ENCODE results near the gene TTC9B.

The TTC9B gene

DNA sequence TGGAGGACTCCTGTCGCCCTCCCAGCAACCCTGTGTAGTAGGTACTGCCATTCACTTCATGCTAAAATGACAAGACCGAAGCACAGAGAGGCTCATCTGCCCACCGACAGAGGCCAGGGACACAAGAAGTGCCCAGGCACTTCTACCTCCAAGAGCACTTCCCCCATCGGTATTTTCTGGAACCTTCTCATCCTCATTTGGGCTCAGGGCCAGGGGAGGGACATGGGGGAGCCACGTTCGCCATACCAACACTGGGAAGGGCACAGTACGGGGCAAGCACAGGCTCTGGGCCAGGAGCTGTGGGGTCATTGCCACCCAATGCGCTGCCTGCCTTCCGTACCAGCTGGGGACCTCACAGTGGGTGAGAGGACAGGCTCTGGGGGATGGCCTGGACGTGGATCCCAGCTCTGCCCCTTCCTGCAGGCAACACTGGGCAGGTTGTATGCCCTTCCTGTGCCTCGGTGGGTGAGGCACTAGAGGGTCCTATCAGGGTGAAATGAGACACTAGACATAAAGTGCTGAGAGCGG lies 29.6 kb upstream of the TTC9B start:
- DNase-seq (ENCODE audit: low spot score): no peak

DNA sequence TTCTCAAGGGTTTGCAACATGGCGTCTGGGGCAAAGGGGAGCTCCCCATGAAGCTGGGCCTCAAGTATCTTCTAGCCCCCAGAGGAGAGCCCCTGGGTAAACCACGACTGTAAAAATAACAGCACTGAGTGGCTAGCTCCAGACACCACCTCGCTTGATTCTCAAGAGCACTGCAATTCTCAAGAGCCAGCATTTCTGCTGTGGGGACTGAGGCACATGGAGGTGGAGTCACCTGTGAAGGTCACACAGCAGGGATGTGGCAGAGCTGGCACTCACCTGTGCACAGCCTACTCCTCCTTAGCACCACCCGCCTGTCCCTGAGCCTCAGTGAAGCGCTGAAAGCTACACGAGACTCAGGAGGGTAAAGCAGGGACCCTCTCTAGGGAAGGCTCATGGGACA lies 29.0 kb upstream of the TTC9B start:
- no peak for DNase-seq (ENCODE audit: low spot score)

DNA sequence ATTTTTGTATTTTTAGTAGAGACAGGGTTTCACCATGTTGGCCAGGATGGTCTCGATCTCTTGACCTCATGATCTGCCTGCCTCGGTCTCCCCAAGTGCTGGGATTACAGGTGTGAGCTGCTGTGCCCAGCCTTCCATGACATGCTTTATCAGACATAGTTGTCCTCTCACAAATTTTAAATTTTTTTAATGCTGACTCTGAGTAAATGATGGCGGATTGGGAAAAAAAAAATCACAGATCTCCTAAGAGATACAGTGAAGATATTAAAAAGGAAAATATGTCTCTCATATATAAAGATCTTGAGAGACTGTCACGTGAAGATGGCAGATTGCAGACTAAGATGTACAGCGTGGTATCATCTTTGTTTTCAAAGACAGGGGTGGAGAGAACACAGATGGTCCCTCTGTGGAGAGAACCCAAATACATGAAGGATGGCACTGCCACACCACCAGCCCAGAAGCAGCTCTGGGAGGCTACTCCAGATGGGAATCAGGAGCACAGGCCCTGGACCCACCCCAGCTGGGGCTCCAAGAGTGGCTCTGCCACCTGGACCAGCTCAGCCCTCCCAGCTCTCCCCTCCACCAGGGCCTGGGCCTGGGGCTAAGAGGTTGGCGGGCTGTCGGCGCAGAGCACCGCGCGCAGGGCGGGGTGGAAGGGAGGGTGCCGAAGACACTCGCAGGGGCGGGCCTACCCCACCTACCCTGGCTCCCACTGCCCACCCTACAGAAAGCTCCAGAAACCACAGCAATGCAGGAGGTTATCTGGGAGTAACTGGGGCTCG lies 28.3 kb upstream of the TTC9B start:
- no peak for DNase-seq (ENCODE audit: low spot score)

DNA sequence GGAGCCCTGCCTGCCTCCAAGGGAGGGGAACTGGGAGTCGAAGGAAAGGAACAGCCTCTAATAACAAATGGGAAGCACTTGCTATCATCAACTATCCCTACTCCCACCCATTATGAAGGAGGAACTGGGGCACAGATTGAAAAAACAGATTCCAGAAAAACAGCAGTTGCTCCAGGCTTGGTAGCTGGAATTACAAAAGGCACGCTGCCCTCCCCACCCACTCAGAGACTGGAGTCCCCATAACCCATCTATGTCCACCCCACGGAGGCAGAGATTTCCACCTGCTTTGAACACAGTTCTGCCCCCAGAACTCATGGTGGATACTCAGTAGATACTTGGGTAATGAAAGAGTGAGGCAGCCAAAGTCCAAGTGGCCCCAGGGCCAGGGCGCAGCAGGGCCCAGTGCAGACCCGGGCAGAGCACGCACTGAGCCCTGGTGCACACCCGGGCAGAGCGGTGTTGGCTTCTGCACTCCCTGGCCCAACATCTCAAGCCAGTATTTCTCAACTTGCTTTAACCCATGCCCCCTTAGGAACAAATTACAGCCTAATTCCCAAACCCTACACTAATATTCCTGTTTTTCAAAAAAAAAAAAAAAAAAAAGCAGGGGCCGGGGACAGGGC lies 27.4 kb upstream of the TTC9B start:
- no peak for DNase-seq (ENCODE audit: low spot score)

DNA sequence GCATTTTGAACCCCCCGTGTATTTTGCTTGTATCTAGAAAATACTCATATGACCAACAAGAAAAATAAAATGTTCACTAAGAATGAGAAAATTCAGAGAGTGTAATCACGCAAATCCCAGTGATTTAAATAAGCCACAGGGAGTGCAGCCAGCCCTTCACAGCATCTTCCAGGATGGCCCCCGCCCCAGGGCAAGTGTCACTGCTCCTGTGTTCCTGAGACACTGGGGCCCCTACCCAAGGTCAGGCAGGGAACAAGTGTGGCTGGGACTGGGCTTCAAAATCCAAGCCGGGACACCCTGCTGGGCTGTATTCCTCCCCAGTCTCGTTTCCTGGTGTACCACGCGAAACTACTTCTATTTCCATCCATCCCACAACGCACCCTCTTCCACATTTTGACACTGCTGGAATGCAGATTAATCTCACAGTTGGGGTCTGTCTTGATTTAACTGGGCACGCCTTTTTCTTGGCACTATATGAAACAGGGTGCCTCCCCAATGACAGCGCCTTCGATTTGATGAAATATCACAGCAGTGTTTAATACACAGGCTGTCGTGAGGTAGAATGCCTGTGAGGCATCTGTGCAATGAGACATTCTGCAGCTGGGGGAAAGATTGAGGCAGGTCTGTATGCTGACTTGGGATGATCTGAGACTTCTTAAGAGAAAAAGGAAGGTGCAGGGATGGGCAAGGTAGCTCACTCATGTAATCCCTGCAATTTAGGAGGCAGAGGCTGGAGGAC lies 26.6 kb upstream of the TTC9B start:
- DNase-seq (ENCODE audit: low spot score): no peak

DNA sequence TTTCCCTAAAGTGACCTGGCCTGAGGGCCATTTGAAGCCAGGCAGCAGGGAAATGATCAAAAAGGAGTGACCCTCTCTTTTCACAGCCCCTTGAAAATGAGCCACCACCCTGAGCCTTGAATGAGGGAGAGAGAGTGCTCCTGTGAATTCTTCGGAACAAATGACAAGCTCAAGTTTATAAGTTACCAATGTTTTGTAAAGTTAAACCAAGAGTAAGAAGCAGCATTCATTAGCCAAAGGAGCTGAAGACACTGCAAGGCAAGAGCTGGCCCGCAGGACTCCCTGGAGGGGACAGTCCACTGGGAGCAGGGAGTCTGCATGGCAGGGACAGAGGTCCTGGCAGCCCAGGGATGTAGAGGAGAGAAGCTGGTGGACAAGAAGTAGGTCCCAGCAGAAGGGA lies 25.0 kb upstream of the TTC9B start:
- DNase-seq (ENCODE audit: low spot score): no peak

DNA sequence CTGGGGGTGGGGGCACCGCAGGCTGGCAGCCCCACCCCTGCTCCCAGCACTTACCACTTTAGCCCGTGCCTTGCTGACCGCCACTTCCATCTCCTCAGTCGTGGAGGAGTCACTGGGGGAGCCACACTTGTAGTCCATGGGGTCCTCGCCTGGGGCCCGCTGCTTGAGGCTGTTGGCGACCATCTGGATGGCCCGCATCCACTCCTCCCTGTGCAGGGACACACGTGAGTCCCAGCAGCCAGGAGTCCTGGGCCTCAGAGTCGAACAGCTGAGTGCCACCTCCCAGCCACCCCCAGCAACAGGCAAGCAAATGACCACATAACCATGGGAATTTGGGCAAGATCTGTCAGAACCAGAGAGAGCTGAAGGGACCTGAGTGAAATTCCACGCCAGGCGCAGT lies 24.3 kb upstream of the TTC9B start:
- DNase-seq (ENCODE audit: low spot score): no peak

DNA sequence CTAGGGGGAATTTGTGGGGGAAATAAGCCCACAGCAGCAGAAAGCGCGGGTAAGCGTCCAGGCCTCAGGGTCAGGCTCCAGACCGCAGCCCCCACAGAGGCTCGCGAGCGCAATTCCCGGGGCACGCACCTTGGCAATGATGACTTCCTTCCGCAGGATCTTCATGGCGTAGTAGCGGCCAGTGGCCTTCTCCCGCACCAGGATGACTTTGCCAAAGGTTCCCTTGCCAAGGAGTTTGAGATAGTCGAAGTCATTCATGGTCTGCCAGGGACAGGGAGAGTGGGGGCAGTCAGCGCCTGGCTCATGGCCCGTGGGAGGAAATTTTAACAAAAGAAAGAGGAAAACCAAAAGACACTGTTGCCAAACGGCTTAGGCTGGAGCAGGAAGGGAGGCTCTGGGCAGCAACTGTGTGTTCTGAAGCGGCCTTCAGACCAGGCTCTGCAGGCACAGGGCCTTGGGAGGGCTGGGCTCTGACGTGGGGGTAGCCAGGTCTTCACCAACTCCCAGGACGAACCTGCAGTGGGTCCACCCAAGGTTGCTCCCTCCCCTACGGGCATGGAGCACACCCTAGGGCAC lies 23.7 kb upstream of the TTC9B start:
- DNase-seq (ENCODE audit: low spot score): no peak

DNA sequence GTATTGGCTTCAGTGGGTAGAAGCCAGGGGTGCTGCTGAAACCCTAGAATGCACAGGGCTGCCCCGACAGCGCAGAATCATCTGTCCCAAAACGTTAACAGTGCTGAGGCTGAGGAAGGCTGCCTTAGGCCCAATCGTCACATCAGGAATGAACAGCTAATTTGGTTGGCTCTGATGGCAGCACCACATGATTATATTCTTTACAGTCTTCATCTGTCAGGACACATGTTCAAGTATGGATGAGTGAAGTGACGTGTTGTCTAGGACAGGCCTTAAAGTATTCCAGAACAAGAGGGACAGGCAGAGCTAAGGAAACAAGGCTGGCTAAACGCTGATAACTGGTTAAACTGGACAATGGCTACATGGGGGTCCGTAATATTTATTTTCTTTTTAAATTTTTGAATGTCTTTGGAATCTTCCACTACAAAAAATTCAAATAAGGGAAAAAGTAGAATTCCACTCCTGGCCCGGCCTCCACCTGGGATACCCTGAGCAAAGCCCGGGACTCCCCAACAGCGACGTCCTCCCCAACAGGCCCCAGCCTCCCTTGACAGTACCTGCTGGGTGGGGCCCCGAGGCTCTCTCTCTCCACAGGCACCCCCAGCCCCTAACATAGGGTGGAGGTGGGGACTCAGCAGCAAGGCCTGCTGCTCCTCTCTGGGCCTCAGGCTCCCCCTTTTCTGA lies 23.1 kb upstream of the TTC9B start:
- no peak for DNase-seq (ENCODE audit: low spot score)

DNA sequence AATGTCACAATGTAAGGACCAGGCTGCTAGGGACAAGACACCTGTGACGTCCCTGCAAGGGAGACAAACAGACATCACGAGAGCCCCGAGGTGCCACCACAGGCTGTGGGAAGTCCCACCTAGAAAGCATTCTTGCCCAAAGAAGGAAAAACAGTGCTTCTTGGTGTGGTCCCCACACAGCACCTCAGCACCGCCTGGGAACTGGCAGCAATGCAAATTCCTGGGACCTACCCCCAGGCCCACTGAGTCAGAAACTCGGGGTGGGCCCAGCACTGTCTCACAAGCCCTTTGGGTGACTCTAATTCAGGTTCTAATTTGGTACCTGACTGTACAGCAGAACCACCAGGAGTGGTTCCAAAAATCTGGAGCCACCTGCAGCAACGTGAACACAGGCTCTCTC lies 22.1 kb upstream of the TTC9B start:
- no peak for DNase-seq (ENCODE audit: low spot score)

DNA sequence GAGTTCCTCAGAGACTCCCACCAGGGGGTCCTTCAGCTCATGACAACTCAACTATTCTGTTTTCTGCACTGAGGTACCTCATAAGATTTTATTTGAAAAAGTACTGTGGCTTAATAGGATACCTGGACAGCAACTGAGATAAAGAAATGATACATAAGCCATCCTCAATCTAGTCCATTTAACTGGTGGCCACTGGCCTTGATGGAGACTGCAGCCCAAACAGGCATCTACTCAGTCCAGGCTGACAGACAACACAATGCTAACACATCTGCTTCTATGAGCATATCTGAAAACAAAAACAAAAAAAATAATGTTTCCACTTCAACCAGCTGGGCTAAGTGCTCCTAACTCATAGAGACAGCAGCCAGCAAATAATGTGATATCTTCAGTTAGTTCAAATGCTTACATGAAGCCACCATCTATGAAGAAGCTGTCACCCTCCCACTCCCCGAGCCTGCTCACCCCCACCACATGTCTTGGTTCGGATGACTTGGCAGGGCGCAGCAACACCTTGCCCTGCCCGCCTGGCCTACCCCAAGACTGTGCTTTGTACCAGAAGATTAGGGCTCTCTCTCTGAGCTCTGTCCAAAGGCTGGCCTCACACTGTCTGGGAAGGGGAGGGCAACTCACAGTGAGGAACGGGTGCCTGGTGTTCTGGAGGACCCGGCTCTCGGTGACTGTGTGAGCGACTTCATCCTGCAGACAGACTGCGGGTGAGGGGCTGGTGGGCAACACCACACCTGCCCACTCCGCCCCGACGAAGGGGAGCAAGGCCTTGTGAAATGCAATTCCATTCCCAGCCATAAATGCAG lies 21.4 kb upstream of the TTC9B start:
- DNase-seq (ENCODE audit: low spot score): no peak

DNA sequence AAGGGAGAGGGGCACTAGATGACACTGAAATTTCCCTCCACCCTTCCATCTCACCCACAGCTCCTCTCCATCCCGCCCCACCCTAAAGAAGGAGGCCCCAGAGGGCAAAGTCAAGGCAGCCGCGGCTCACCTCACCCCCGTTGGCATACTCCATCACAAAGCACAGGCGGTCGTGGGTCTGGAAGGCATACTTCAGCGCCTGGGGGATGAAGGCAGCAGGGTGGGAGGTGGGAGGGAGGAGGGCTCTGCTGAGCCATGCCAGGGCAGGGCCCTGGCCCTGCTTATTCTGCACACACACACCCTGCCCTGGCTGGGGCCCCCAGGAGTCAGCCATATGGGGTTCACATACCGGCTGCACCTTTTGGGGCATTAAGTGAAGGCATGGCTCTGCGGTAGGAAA lies 20.6 kb upstream of the TTC9B start:
- DNase-seq (ENCODE audit: low spot score): no peak

DNA sequence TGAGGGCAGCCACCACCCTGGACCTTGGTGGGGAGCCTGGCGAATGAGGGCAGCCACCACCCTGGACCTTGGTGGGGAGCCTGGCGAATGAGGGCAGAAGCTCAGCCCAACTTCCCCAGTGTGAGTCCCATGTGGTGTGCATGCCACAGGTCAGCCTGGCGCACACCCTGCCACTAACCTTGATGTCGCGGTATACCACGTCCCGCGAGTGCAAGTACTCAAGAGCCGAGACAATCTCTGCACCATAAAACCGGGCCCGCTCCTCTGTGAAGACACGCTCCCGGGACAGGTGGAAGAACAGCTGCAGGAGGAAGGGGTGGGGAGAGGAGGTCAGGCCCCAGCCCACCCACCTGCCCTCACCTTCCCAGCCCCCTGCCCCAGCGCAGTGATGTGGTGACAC lies 19.6 kb upstream of the TTC9B start:
- DNase-seq (ENCODE audit: low spot score): no peak

DNA sequence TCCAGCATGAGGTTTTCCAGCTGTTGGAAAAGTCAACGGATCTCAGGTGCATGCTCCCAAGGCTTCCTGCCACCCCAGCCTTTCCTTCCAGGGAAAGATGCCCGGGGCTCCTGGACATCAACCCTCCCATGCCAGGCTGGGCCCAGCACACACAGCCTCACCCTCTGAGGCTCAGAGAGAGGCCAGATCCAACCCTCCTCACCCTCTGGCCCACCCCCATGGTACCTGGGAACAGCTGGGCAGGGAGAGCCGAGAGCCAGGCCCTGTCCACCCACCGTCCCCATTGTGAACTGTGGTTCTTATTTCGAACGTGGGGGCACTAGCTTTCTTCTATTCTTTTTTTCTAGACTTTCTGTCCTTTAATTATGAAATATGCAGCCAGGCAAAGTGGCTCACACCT lies 18.2 kb upstream of the TTC9B start:
- no peak for DNase-seq (ENCODE audit: low spot score)

DNA sequence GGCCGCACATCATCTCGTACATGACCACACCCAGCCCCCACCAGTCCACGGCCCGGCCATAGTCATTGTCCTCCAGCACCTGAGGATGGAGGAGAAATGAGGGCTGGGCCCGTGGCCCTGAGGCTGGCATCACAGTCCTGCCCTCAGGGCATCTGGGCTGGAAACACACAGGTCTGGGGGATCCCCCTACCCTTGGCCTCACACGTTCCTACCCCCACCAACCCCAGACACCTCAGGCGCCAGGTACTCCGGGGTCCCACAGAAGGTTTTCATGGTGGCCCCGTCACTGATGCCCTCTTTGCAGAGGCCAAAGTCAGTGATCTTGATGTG lies 17.8 kb upstream of the TTC9B start:
- DNase-seq (ENCODE audit: low spot score): no peak

DNA sequence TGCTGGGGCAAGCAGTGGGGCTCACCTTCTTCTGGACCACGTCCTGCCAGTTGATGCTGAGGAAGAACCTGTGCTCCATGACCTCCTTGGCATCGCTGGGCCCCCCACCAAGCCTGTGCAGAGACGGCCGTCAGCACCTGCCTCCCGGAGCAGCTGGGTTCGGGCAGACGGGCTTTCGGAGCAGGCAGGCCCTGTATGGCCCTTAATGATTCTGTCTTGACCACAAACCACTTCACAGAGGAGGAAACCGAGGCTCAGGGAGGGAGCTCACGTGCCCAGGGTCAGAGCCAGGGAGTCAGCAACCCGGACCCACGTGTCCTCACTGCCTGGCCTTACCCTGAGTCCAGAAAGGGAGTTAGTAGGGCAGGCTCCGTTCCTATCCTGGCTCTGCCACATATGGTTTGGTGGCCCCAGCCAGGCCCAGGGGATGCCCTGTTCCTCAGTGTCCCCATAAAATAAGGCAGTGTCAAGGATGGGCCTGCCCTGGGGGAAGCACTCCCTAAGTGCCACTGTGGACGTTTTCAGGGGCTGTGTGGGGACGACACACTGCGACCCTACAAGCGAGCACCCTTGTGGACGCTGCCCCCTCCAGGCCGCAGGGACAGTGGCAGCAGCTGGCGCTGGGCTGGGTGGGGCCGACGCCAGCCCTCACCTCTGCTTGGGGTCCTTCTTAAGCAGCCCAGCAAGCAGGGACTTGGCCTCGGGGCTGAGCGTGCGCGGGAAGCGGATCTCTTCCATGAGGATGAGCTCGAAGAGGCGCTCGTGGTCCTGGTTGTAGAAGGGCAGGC lies 17.2 kb upstream of the TTC9B start:
- DNase-seq (ENCODE audit: low spot score): no peak

DNA sequence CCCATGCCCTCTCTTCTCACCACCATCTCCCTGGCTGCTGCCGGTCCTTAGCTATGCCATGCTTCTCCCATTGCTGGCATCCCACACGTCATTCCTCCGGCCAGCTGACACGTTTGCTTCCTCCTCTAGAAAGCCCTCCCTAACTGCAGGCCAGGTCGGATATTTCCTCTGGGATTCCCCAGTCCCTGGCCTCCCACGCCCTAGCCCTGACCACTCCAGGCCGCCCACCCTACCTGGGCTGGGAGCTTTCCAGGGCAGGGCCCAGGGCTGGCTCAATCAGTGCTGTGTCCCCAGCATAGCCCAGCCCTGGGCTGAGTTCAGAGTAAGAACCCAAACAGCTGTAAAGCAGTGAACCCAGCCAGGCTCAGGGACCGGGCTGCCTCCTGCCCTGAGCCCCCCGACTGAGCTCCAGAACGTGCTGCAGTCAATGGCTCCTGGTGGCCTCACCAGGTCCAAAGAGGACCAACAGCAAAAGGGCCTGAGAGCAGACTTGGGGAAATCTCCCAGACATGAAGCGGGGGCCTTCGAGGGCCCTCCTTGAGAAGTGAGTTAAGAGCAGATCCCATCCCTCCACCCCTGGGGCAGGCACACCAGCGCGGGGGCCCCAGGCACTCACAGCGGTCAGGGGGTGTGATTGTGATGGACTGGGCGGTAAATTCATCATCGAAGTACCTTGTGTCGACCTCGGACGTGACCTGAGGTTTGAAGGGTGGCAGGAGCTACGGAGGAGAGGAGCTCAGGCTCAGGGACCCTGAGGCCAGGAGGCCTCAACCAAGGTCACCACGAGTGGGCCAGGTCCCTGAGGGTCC lies 16.4 kb upstream of the TTC9B start:
- no peak for DNase-seq (ENCODE audit: low spot score)

DNA sequence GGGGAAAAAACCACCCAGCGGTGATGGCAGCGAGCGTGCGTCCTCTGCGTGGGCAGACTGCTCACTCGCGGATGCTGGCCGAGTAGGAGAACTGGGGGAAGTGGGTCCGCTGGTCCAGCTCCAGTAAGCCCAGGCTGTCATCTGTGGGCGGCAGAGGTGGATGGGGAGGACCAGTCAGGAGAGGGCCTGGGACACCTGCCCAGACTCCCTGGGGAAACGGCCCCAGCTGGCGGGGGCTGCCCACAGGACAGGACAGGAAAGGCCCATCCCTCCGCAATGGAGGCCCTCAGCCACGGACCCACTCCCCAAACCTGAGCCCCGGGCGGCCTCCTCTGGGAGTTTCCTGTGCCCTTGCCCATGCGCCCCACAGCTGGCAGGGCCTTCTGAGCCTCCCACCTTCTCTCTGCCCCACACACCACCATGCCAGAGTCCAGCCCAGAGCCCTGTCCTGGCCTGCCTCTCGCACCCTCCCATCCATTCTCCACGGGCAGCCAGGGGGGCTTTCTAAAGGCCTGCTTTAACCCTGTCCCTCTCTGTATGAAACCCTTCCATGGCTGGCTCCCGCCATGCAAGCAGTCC lies 15.7 kb upstream of the TTC9B start:
- no peak for DNase-seq (ENCODE audit: low spot score)
